HG03196 (cell line): Measurements from ENCODE around the gene CHRNA9.
"Not testable (repeated sequence)": the region's sequence is repeated elsewhere in the genome, so short reads cannot be mapped to it uniquely, and the experiment has no call there.

Source experiments
- ATAC-seq: cut with Tn5 transposase; IDR thresholded peaks from one replicate; pipeline ENCODE4 v1.9.1; 2021; ENCODE audit not compliant: unreplicated experiment

Gene CHRNA9, protein sequence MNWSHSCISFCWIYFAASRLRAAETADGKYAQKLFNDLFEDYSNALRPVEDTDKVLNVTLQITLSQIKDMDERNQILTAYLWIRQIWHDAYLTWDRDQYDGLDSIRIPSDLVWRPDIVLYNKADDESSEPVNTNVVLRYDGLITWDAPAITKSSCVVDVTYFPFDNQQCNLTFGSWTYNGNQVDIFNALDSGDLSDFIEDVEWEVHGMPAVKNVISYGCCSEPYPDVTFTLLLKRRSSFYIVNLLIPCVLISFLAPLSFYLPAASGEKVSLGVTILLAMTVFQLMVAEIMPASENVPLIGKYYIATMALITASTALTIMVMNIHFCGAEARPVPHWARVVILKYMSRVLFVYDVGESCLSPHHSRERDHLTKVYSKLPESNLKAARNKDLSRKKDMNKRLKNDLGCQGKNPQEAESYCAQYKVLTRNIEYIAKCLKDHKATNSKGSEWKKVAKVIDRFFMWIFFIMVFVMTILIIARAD

GRCh38 chr4:40334591-40335524 is at the start of gene CHRNA9:
Gene CHRNA9 (plus strand): TSS chr4:40335333. CDS start chr4:40335468, 135 bp downstream.
- no peak for ATAC-seq

DNA sequence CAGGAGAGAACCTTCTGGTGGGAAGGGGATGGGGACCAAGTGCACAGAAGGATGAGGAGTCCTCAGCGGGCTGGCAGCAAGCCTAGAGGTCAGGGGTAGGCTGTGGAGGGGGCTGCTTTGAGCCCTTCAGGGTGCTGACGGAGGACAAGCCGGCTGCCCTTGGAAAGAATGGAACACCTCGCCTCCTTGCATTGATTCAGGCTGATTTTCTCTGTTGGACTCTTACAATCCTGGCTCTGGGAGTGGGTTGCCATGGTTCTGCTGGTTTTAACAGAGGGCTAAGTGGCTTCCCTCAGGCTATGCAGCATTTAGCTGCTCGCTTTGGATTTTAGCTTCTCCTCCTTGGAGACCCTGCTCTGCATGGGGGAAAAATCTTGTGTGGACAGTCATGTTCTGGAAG is 49.4 kb upstream of the CHRNA9 start:
- no peak for ATAC-seq

GRCh38 chr4:40288566-40288965 is 46.6 kb upstream of the CHRNA9 start:
- no peak for ATAC-seq

DNA sequence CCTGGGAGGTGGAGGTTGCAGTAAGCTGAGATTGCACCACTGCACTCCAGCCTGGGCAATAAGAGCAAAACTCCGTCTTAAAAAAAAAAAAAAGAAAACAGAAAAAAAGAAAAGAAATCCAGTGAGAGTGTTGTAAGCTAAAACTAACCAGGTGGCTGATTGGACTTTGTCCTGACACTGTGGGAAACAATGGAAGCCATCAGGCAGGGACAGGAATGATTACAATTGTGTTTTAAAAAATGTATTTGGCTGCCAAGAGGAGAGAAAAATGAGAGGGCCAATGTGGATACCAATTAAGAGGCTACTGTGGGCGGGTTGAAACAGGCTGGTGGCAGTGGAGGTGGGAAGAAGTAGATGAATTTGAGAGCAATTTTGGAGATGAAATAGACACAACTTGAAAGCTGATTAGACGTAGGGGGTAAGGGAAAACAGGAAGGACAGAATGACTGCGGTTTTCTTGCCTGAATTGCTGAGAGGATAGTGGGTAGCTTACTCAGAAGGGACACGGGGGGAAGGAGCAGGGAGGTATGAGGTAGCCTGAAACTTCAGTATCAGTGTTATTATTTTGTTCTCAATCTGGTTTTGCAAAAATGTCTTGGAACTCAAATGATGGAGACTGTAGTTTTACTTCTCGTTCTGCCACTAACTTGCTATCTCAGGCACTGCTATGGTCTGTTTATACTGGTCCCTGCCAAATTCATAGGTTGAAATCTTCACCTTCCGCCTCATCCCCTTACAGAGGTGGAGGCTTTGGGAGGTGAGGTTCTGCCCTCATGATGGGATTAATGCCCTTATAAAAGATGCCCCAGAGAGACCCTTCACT is 45.6 kb upstream of the CHRNA9 start:
- ATAC-seq = no peak

DNA sequence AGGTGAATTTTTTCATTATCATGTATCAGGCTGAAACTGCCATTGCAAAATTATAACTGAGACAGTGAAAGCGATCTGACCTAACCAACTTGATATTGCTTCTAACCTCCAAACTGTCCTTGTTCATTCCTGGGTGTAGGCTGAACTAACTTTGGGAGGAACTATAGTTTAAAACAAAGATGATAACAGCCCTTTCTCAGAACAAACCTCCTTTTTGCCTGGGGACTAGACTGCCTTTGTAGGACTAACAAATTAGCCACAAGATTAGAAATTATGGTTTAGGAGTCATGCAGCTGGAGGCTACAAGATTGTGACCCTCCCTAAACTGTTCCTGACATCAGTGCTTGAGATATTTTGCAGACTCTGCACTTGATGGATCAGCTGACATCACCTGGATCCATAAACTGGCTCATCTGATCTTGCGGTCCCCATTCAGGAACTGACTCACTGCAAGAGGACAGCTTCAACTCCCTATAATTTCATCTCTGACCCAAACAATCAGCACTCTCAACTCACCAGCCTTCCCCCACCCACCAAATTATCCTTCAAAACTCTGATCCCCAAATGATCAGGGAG is 44.4 kb upstream of the CHRNA9 start:
- not testable (repeated sequence) for ATAC-seq

- no peak for ATAC-seq
Measured at GRCh38 chr4:40292313-40292759, 42.8 kb upstream of the CHRNA9 start.

GRCh38 chr4:40294339-40294738 is 40.8 kb upstream of the CHRNA9 start:
- no peak for ATAC-seq

DNA sequence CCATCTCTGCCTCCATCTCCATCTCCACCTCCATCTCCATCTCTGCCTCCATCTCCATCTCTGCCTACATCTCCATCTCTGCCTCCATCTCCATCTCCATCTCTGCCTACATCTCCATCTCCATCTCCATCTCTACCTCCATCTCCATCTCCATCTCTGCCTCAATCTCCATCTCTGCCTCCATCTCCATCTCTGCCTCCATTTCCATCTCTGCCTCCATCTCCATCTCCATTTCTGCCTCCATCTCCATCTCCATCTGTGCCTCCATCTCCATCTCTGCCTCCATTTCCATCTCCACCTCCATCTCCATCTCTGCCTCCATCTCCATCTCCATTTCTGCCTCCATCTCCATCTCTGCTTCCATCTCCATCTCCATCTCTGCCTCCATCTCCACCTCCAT is 40.1 kb upstream of the CHRNA9 start:
- ATAC-seq = not testable (repeated sequence)

DNA sequence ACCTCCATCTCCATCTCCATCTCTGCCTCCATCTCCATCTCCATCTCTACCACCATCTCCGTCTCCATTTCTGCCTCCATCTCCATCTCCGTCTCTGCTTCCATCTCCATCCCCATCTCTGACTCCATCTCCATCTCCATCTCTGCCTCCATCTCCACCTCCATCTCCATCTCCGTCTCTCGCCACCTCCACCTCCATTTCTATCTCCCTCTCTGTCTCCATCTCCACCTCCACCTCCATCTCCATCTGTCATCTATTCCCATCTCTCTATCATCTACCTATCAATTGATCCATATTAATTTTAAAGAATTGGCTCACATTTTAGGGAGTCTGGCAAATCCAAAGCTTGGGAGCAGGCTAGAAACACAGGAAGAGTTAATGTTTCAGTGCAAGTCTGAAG is 39.6 kb upstream of the CHRNA9 start:
- no peak for ATAC-seq

DNA sequence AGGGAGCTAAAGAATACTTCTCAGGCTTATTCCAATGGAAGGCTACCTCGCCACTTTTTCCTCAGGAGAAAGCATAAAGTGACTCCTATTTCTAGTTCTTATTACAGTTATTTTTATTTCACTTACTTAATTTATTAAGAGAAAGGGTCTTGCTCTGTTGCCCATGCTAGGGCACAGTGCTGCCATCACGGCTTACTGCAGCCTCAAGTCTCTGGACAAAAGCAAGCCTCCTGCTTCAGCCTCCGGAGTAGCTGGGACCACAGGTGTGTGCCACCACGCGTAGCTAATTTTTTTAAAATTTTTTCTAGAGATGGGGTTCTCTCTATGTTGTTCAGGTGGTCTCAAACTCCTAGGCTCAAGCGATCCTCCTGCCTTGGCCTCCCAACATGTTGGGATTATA is 36.0 kb upstream of the CHRNA9 start:
- ATAC-seq = no peak

DNA sequence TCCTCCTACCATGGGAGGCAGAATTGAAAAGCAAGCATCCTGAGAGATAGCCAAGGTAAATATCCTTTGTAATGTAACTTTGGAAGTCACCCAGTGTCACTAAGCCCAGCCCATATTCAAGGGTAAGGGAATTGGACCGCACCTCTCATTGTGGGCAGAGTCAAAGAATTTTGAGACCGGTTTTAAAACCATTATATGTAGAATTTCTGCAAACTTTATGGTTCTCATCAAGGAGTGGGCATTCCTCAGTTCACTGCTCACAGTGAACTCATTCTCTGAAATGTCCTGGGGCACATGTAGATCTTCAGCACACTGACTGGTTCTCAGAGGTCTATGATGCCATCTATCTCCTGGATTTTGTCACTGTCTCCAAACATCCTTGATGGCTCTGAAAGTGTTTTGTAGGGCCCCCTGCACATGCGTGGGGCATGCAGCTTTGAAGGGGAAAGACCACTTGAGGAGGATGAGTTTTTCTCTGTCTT is 35.3 kb upstream of the CHRNA9 start:
- ATAC-seq = no peak

DNA sequence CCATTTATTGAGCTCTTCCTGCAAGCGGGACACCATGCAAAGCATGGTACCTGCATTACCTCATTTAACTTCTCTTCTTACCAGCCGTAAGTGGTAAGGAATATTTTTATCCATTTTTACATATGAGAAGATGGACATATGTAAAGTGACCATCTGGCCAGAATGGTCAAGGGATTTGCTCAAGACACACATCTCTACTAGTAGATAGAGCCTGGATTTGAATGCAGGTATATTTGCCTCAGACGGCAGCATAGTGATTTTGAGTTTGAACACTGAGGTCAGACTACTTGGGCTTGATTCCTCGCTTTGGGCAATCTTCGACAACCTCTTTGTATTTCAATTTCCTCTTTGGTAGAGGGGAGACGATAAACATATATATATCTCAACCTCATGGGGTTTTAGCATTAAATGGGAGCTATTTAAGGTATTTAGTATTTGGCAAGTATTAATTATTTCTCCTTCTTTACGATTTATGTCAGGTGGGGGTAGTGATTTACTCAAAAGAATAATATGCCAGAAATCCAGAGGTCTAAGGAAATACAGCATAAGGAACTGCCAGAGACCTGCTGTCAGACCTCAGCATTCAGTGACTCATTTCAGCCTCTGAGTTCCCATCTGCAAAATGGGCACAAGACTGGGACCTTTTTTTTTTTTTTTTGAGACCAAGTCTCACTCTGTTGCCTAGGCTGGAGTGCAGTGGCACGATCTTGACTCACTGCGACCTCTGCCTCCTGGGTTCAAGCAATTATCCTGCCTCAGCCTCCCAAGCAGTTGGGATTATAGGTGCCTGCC is 34.6 kb upstream of the CHRNA9 start:
- no peak for ATAC-seq

DNA sequence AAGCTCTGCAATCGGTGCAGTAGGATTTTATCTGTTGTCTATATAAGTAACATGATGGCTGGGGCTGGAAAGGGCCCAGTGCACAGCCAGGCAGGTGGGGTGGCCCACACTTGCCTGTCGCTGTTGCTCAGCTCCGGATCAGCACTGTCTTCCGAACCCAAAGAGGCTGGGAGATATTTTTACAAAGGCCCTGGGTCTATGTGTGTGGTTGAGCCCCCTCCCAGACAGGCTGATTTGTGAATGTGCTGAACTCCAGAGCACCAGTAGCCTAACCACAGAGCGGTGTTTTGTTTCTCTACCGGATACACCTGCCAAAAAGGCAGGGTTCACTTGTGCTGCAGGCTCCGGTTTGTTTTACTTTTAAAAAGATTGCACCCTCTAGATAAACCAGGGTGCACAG is 33.5 kb upstream of the CHRNA9 start:
- ATAC-seq = peak; percentile 61

DNA sequence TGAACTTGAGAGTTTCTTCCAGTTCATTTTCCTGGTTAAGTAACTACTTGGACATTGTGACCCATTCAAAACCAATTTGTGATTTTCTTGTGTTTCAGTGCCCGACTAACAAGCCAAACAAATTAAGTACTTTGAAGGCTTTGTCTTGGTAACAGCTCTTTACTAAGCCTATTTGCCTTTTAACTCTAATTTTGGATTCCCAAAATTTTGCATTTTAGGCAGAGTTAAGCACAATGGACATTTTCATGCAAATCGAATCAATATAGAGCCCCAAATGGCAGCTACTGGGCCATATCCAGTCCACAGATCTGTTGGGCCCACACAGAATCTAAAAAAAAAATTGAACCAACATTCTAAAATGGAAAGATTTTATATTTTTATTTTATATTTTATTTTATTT is 31.4 kb upstream of the CHRNA9 start:
- ATAC-seq = no peak

DNA sequence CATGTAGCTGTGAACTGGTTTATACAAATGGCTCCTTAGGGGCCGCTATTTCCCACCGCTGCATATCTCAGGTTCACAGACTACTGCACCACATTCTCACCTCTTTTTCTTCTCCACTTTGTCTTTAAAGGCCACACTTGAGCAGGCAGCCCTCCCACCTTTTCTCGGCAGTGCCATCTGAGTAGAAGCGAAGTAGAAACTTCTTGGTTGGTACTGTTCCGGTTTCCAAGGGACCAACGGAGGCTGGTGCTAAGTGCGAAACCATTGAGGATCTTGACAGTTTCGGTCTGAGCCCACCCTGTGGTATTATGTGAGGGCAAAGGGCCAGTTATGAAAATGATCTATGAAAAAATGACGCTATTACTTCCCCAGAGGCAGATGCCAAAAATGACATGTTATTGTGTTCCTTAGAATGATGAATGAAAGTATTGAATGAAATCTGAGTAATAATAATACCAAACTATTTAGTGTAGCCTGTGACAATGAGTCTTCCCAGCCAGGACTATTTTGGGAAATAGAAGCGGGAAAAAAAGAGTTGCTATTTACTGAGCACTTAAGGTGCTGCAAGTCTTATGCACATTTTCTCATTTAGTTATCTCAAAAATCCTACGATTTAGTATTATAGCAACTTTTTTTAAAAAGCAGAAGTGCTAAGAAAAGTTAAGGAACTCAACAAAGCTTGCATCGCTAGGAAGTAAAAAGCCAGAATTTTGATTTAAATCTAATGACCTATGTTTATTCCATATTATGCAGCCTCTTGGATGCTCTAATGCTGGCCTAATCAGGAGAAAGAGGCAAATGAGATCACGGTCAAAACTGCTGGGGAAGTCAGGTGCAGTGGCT is 29.6 kb upstream of the CHRNA9 start:
- peak; percentile 43 for ATAC-seq

- no peak for ATAC-seq
Measured at GRCh38 chr4:40306226-40306625, 28.9 kb upstream of the CHRNA9 start.

GRCh38 chr4:40306976-40307375 is 28.2 kb upstream of the CHRNA9 start:
- ATAC-seq = no peak

- peak; percentile 33 for ATAC-seq
Measured at GRCh38 chr4:40307627-40308497, 27.3 kb upstream of the CHRNA9 start.
